SK-N-SH (cell line): ENCODE results near the gene PON3. TPM values are rescaled to one million over a fixed set of nuclear protein-coding genes. Genes with fewer than 3 reads are reported as not detected.

Experiments used
- CTCF ChIA-PET: fragments of 300-600, 350-600 bp; formaldehyde crosslinking; extraction: SDS; loops from one replicate; lab custom pipeline; 2021; lab: Yijun Ruan, JAX
- POLR2A ChIA-PET: fragments of 350-600 bp; sonication (Branson Sonifier 250); formaldehyde crosslinking; extraction: SDS; loops from one replicate; lab custom pipeline; 2020; ENCODE audit warnings: antibody characterized with exemption, inconsistent platforms; lab: Yijun Ruan, JAX
- DNase-seq: peaks from one replicate; pipeline ENCODE4 v3.0.0; 2012
- H2AFZ ChIP-seq: fragments of 200-600 bp; sonication (generic); 2 replicates; pipeline ENCODE4 v1.8.1; 2016; ENCODE audit warnings: antibody characterized with exemption, mild to moderate bottlenecking, low read depth
- H3F3A ChIP-seq: fragments of 200-600 bp; sonication (generic); replicated peaks from 2 replicates; pipeline ENCODE3; 2016; ENCODE audit warnings: antibody characterized with exemption, mild to moderate bottlenecking; ENCODE audit not compliant: insufficient read depth
- H3K27ac ChIP-seq, 2 experiments: fragments of 200-500 bp in 1 of 2; fragments of 200-600 bp in 1 of 2; sonication (Bioruptor generic) in 1 of 2; sonication (generic), shearing (Covaris generic) in 1 of 2; 2 replicates each; pipeline versions ENCODE4 v1.5.1 to v1.6.1; 2014 to 2016; ENCODE audit warnings: low read depth in 2 of 2, inconsistent platforms in 1 of 2, low read length in 1 of 2, mild to moderate bottlenecking in 1 of 2, mixed read lengths in 1 of 2
- H3K27me3 ChIP-seq: fragments of 200-600 bp; sonication (generic), shearing (Covaris generic); 2 replicates; pipeline ENCODE4 v1.6.1; 2016; ENCODE audit warnings: mixed run types; ENCODE audit not compliant: insufficient read depth
- H3K36me3 ChIP-seq, 2 experiments: fragments of 200-500 bp in 1 of 2; fragments of 200-600 bp in 1 of 2; sonication (Bioruptor generic) in 1 of 2; sonication (generic) in 1 of 2; replicated peaks in 1 of 2; 2 replicates each; pipeline versions ENCODE3 to v1.5.1; 2014 to 2016; ENCODE audit warnings: low read length in 1 of 2, mild to moderate bottlenecking in 1 of 2; ENCODE audit not compliant: insufficient read depth in 2 of 2, control insufficient read depth in 1 of 2
- H3K4me1 ChIP-seq, 2 experiments: fragments of 200-500 bp in 1 of 2; fragments of 200-600 bp in 1 of 2; sonication (Bioruptor generic) in 1 of 2; sonication (generic), shearing (Covaris generic) in 1 of 2; 2 replicates each; pipeline versions ENCODE4 v1.5.1 to v1.6.1; 2014 to 2016; ENCODE audit warnings: low read depth in 1 of 2, low read length in 1 of 2, mixed run types in 1 of 2; ENCODE audit not compliant: insufficient read depth in 2 of 2, control insufficient read depth in 1 of 2
- H3K4me2 ChIP-seq: fragments of 200-600 bp; sonication (generic), shearing (Covaris generic); 2 replicates; pipeline ENCODE4 v1.6.1; 2017; ENCODE audit warnings: mixed run types
- H3K4me3 ChIP-seq, 2 experiments: fragments of 200-500 bp in 1 of 2; fragments of 200-600 bp in 1 of 2; sonication (Bioruptor generic) in 1 of 2; sonication (generic), shearing (Covaris generic) in 1 of 2; 2 replicates each; pipeline versions ENCODE4 v1.5.1 to v1.8.1; 2014 to 2016; ENCODE audit warnings: low read depth in 2 of 2, inconsistent platforms in 1 of 2, low read length in 1 of 2, mild to moderate bottlenecking in 1 of 2, mixed read lengths in 1 of 2, moderate library complexity in 1 of 2
- H3K79me2 ChIP-seq: fragments of 200-600 bp; sonication (generic); 2 replicates; pipeline ENCODE4 v1.8.1; 2017; ENCODE audit warnings: mild to moderate bottlenecking; ENCODE audit not compliant: insufficient read depth
- H3K9ac ChIP-seq: fragments of 200-600 bp; sonication (generic); 2 replicates; pipeline ENCODE4 v1.6.1; 2017; ENCODE audit warnings: mixed run types
- H3K9me2 ChIP-seq: fragments of 200-600 bp; sonication (generic); 2 replicates; pipeline ENCODE4 v1.6.1; 2017; ENCODE audit warnings: mixed run types
- H3K9me3 ChIP-seq: fragments of 200-600 bp; sonication (generic); 2 replicates; pipeline ENCODE4 v1.6.1; 2017; ENCODE audit warnings: mixed run types, mild to moderate bottlenecking, moderate library complexity
- H4K20me1 ChIP-seq: fragments of 200-600 bp; sonication (generic); 2 replicates; pipeline ENCODE4 v1.6.1; 2017; ENCODE audit warnings: mild to moderate bottlenecking, mixed run types; ENCODE audit not compliant: insufficient read depth
- CTCF ChIP-seq: fragments of 200-600 bp; sonication (generic); IDR thresholded peaks from 2 replicates; pipeline ENCODE4 v1.6.1; 2017; ENCODE audit warnings: antibody characterized with exemption, mild to moderate bottlenecking, moderate library complexity
- ELF1 ChIP-seq: IDR thresholded peaks from 2 replicates; pipeline ENCODE4 v1.4.0; 2012
- EP300 ChIP-seq, 2 experiments: IDR thresholded peaks; 2 replicates each; pipeline versions ENCODE4 v1.4.0 to v1.6.1; 2012; ENCODE audit warnings: borderline replicate concordance in 1 of 2, low read depth in 1 of 2, low read length in 1 of 2
- FOXJ3 ChIP-seq: sonication (generic); formaldehyde crosslinking; IDR thresholded peaks from 2 replicates; pipeline ENCODE4 v1.5.1; 2020; ENCODE audit warnings: mild to moderate bottlenecking, missing genetic modification reagents
- GATA2 ChIP-seq: sonication (generic); formaldehyde crosslinking; IDR thresholded peaks from 2 replicates; pipeline ENCODE4 v1.5.0; 2020; ENCODE audit warnings: mild to moderate bottlenecking, missing genetic modification reagents
- IRF3 ChIP-seq: fragments of 150-350 bp; IDR thresholded peaks from 2 replicates; pipeline ENCODE4 v1.6.1; 2016; ENCODE audit warnings: mild to moderate bottlenecking, low read depth, low read length
- JUND ChIP-seq: IDR thresholded peaks from 2 replicates; pipeline ENCODE4 v1.4.0; 2012
- MAX ChIP-seq: IDR thresholded peaks from 2 replicates; pipeline ENCODE4 v1.4.0; 2012; ENCODE audit warnings: low read depth
- MEF2A ChIP-seq: IDR thresholded peaks from 2 replicates; pipeline ENCODE4 v1.4.0; 2012; ENCODE audit warnings: low read depth, borderline replicate concordance
- NFIC ChIP-seq: IDR thresholded peaks from 2 replicates; pipeline ENCODE4 v1.4.0; 2012; ENCODE audit warnings: borderline replicate concordance
- PBX3 ChIP-seq: IDR thresholded peaks from 2 replicates; pipeline ENCODE4; 2012
- POLR2AphosphoS5 ChIP-seq: IDR thresholded peaks from 2 replicates; pipeline ENCODE4 v1.6.1; 2012; ENCODE audit warnings: low read depth, low read length
- SMC3 ChIP-seq: IDR thresholded peaks from 2 replicates; pipeline ENCODE4 v1.6.1; 2012; ENCODE audit warnings: low read depth, low read length, improper control_type of control experiment
- TAF1 ChIP-seq: IDR thresholded peaks from 2 replicates; pipeline ENCODE4 v1.6.1; 2012; ENCODE audit warnings: low read depth, mild to moderate bottlenecking, low read length, moderate library complexity, borderline replicate concordance
- TCF12 ChIP-seq: IDR thresholded peaks from 2 replicates; pipeline ENCODE4 v1.4.0; 2012
- TEAD4 ChIP-seq: IDR thresholded peaks from 2 replicates; pipeline ENCODE4 v1.4.0; 2012; ENCODE audit warnings: mild to moderate bottlenecking, borderline replicate concordance; ENCODE audit not compliant: insufficient read depth
- USF2 ChIP-seq: fragments of 150-350 bp; IDR thresholded peaks from 2 replicates; pipeline ENCODE4 v1.6.1; 2017; ENCODE audit warnings: antibody characterized with exemption, low read length, low read depth, borderline replicate concordance
- ZBTB33 ChIP-seq: IDR thresholded peaks from 2 replicates; pipeline ENCODE4 v1.4.0; 2012; ENCODE audit warnings: low read depth, borderline replicate concordance
- WGBS: methylation state at CpG from one replicate; pipeline ENCODE4 v1.1.6; 2017; ENCODE audit warnings: low lambda C conversion rate; 5-methylcytosine and 5-hydroxymethylcytosine counted together
- polyA plus RNA-seq, 3 experiments: library from polyadenylated mRNA; depleted of rRNA; stranded (reverse); fragments of >200 nt; gene quantifications; 2 replicates each; pipeline ENCODE4 v1.2.3, GENCODE V29; 2012

Gene PON3
- polyA plus RNA-seq, 1 of the 3 experiments (the other 2 are of a cell fraction), result not detected

GRCh38 chr7:95395755-95396135, 430 bp downstream of the PON3 start:
- no peaks in the 10 kb centered on the region for H3K36me3 ChIP-seq
- H4K20me1 ChIP-seq, result no peaks in the 10 kb centered on the region
- H3K4me2 ChIP-seq, result no peak overlapping the region
- POLR2A ChIA-PET, result no interaction called here
- no peaks in the 10 kb centered on the region for H3K9me2 ChIP-seq
- no peak overlapping the region for H2AFZ ChIP-seq
- no peak overlapping the region for H3K4me3 ChIP-seq
- no peak for TF ChIP-seq CTCF
- TF ChIP-seq TAF1, result no peak
- TF ChIP-seq NFIC, result no peak
- no peak for TF ChIP-seq GATA2 (CRISPR knock-in tag)
- TF ChIP-seq MEF2A, result no peak
- TF ChIP-seq ELF1, result no peak
- TF ChIP-seq FOXJ3 (CRISPR knock-in tag), result no peak
- TF ChIP-seq MAX, result no peak
- TF ChIP-seq PBX3, result no peak
- no peak for TF ChIP-seq ZBTB33
- no peaks in the 10 kb centered on the region for H3K27me3 ChIP-seq
- no peaks in the 10 kb centered on the region for H3K9me3 ChIP-seq
- no peaks in the 10 kb centered on the region for H3K79me2 ChIP-seq
- no peak for DNase-seq
- CTCF ChIA-PET, result interaction anchor here (1.0 to 1.3 kb wide), 3 partner anchors 23 to 294 kb away, joined by 3 to 4 read pairs (median 3); no protein-coding TSS in a partner anchor
- no peaks in the 10 kb centered on the region for H3K4me1 ChIP-seq
- no peaks in the 10 kb centered on the region for H3F3A ChIP-seq
- whole genome bisulfite sequencing, result 52% methylated on average over 11 of the region's 11 CpGs
- H3K27ac ChIP-seq, result no peak overlapping the region
- H3K9ac ChIP-seq, result no peak overlapping the region

GRCh38 chr7:95394370-95394769, 1.8 kb downstream of the PON3 start:
- H3K79me2 ChIP-seq, result no peaks in the 10 kb centered on the region
- ChIA-PET POLR2A (no interaction called here), CTCF (no interaction called here)

More at GRCh38 chr7:95394370-95394769, 1.8 kb downstream of the PON3 start:
- no peak overlapping the region for H3K27ac ChIP-seq
- no peak overlapping the region for H2AFZ ChIP-seq
- no peaks in the 10 kb centered on the region for H4K20me1 ChIP-seq
- H3K4me3 ChIP-seq, result no peak overlapping the region
- no peaks in the 10 kb centered on the region for H3K9me3 ChIP-seq
- H3K27me3 ChIP-seq, result no peaks in the 10 kb centered on the region
- H3F3A ChIP-seq, result no peaks in the 10 kb centered on the region
- no peak for DNase-seq
- H3K9ac ChIP-seq, result no peak overlapping the region
- 36% methylated on average over 3 of the region's 3 CpGs for WGBS
- no peak overlapping the region for H3K4me2 ChIP-seq
- H3K9me2 ChIP-seq, result no peaks in the 10 kb centered on the region
- H3K4me1 ChIP-seq, result no peaks in the 10 kb centered on the region
- no peaks in the 10 kb centered on the region for H3K36me3 ChIP-seq
- TF ChIP-seq JUND, result no peak
- no peak for TF ChIP-seq POLR2AphosphoS5
- TF ChIP-seq USF2, result no peak
- no peak for TF ChIP-seq EP300 (IDR thresholded peaks at IDR 0.05; ENCODE audit: borderline replicate concordance in 1 of 2, low read depth in 1 of 2, low read length in 1 of 2)
- TF ChIP-seq TCF12, result no peak
- no peak for TF ChIP-seq SMC3
- no peak for TF ChIP-seq ZBTB33
- TF ChIP-seq TEAD4, result no peak
- TF ChIP-seq IRF3, result no peak
